Forelimb muscle (tissue), 1 donor: Measurements from ENCODE around the gene NFE2L3. TPM values are rescaled to one million over a fixed set of nuclear protein-coding genes. Genes with fewer than 3 reads are reported as not detected.
"Not testable (repeated sequence)": the region's sequence is repeated elsewhere in the genome, so short reads cannot be mapped to it uniquely, and the experiment has no call there.

ENCODE experiments used
- DNase-seq: peaks from one replicate; pipeline ENCODE4 v3.0.0-alpha.2; 2013; ENCODE audit warnings: low read depth
- polyA plus RNA-seq: library from polyadenylated mRNA; unstranded; fragments of 120-200 nt; gene quantifications from one replicate; pipeline ENCODE4 v1.2.1, GENCODE V29; 2013; ENCODE audit not compliant: insufficient read length

Gene NFE2L3
- 5.3 TPM for polyA plus RNA-seq

- no peak for DNase-seq
These were observed at the start of gene NFE2L3 for GRCh38 chr7:26151953-26152781. TSS of gene NFE2L3 (plus strand) at chr7:26152198. CDS start at chr7:26152499, 301 bp downstream.

GRCh38 chr7:26103596-26103995 is 48.4 kb upstream of the NFE2L3 start:
- no peak for DNase-seq

- no peak for DNase-seq
These were observed 46.8 kb upstream of the NFE2L3 start for GRCh38 chr7:26105236-26105635.

GRCh38 chr7:26105931-26106330 is 46.1 kb upstream of the NFE2L3 start:
- DNase-seq = no peak

- DNase-seq = no peak
These were observed 39.7 kb upstream of the NFE2L3 start for GRCh38 chr7:26112203-26112740.

- no peak for DNase-seq
These were observed 36.3 kb upstream of the NFE2L3 start for GRCh38 chr7:26115650-26116049.

GRCh38 chr7:26117142-26117807 is 34.7 kb upstream of the NFE2L3 start:
- DNase-seq = no peak

GRCh38 chr7:26117970-26118369 is 34.0 kb upstream of the NFE2L3 start:
- no peak for DNase-seq

GRCh38 chr7:26122745-26123144 is 29.3 kb upstream of the NFE2L3 start:
- no peak for DNase-seq

- DNase-seq = not testable (repeated sequence)
These were observed 27.2 kb upstream of the NFE2L3 start for GRCh38 chr7:26124775-26125174.

- DNase-seq = no peak
These were observed 24.6 kb upstream of the NFE2L3 start for GRCh38 chr7:26127411-26127810.

- no peak for DNase-seq
These were observed 20.9 kb upstream of the NFE2L3 start for GRCh38 chr7:26131056-26131589.

- no peak for DNase-seq
These were observed 16.9 kb upstream of the NFE2L3 start for GRCh38 chr7:26135076-26135475.

- DNase-seq = no peak
These were observed 16.4 kb upstream of the NFE2L3 start for GRCh38 chr7:26135551-26135950.

GRCh38 chr7:26136831-26137230 is 15.2 kb upstream of the NFE2L3 start:
- DNase-seq = no peak

- no peak for DNase-seq
These were observed 11.6 kb upstream of the NFE2L3 start for GRCh38 chr7:26140380-26140779.

GRCh38 chr7:26141077-26141476 is 10.9 kb upstream of the NFE2L3 start:
- no peak for DNase-seq

- no peak for DNase-seq
These were observed 8.5 kb upstream of the NFE2L3 start for GRCh38 chr7:26143298-26144048.

GRCh38 chr7:26144184-26145080 is 7.6 kb upstream of the NFE2L3 start:
- DNase-seq = no peak

- no peak for DNase-seq
These were observed 6.8 kb upstream of the NFE2L3 start for GRCh38 chr7:26145238-26145637.

- DNase-seq = no peak
These were observed 5.0 kb upstream of the NFE2L3 start for GRCh38 chr7:26147030-26147429.
